ENCODE results near the gene ALDH1B1. TPM values are rescaled to one million over a fixed set of nuclear protein-coding genes. Genes with fewer than 3 reads are reported as not detected.
"Not testable (repeated sequence)": the region's sequence is repeated elsewhere in the genome, so short reads cannot be mapped to it uniquely, and the experiment has no call there.

Gene ALDH1B1
- total RNA-seq, 1 donor from 2014 or later = 18.4 TPM

GRCh38 chr9:38399191-38399590 is 6.7 kb downstream of the ALDH1B1 start:
- ATAC-seq; DNase-seq (ENCODE audit: missing footprints): not testable (repeated sequence)
- intact Hi-C loops (cut with DNase I) = loop anchor here (10.0 kb wide), 3 partner anchors 484 to 654 kb away; partner anchors contain the start of gene EXOSC3

GRCh38 chr9:38401994-38402393 is 9.5 kb downstream of the ALDH1B1 start:
- intact Hi-C loops (cut with DNase I) = no loop called here
- DNase-seq (ENCODE audit: missing footprints) (no peak), ATAC-seq (no peak)

- intact Hi-C loops (cut with DNase I) = no loop called here
- ATAC-seq = no peak
- no peak for DNase-seq (ENCODE audit: missing footprints)
These were observed 11.8 kb downstream of the ALDH1B1 start for GRCh38 chr9:38404314-38404713.

GRCh38 chr9:38405785-38406184 is 13.3 kb downstream of the ALDH1B1 start:
- ATAC-seq = no peak
- intact Hi-C loops (cut with DNase I) = no loop called here
- DNase-seq (ENCODE audit: missing footprints) = no peak

GRCh38 chr9:38406476-38407186 is 14.1 kb downstream of the ALDH1B1 start:
- ATAC-seq = no peak
- intact Hi-C loops (cut with DNase I) = no loop called here
- DNase-seq (ENCODE audit: missing footprints) = no peak

- DNase-seq (ENCODE audit: missing footprints) (no peak), ATAC-seq (no peak)
- intact Hi-C loops (cut with DNase I) = no loop called here
These were observed 16.2 kb downstream of the ALDH1B1 start for GRCh38 chr9:38408719-38409118.

- intact Hi-C loops (cut with DNase I) = no loop called here
- ATAC-seq (no peak), DNase-seq (ENCODE audit: missing footprints) (no peak)
These were observed 20.2 kb downstream of the ALDH1B1 start for GRCh38 chr9:38412751-38413150.

- intact Hi-C loops (cut with DNase I) = no loop called here
- DNase-seq (ENCODE audit: missing footprints) (no peak), ATAC-seq (no peak)
These were observed 20.8 kb downstream of the ALDH1B1 start for GRCh38 chr9:38413283-38413682.

GRCh38 chr9:38414040-38414723 is 21.7 kb downstream of the ALDH1B1 start:
- ATAC-seq (peak; percentile 13), DNase-seq (ENCODE audit: missing footprints) (peak; percentile 62)
- intact Hi-C loops (cut with DNase I) = no loop called here

- ATAC-seq (no peak), DNase-seq (ENCODE audit: missing footprints) (no peak)
These were observed 23.4 kb downstream of the ALDH1B1 start for GRCh38 chr9:38415856-38416255.

GRCh38 chr9:38416461-38416860 is 24.0 kb downstream of the ALDH1B1 start:
- ATAC-seq (no peak), DNase-seq (ENCODE audit: missing footprints) (no peak)
- intact Hi-C loops (cut with DNase I) = no loop called here

More at GRCh38 chr9:38415856-38416255, 23.4 kb downstream of the ALDH1B1 start:
- intact Hi-C loops (cut with DNase I) = no loop called here

- ATAC-seq (no peak), DNase-seq (ENCODE audit: missing footprints) (no peak)
- intact Hi-C loops (cut with DNase I) = no loop called here
These were observed 24.8 kb downstream of the ALDH1B1 start for GRCh38 chr9:38417003-38417945.

- no peak for DNase-seq (ENCODE audit: missing footprints)
- ATAC-seq = no peak
- intact Hi-C loops (cut with DNase I) = no loop called here
These were observed 25.9 kb downstream of the ALDH1B1 start for GRCh38 chr9:38418366-38418765.

- intact Hi-C loops (cut with DNase I) = no loop called here
- DNase-seq (ENCODE audit: missing footprints) = no peak
- ATAC-seq = no peak
These were observed 26.7 kb downstream of the ALDH1B1 start for GRCh38 chr9:38419181-38419580.

- ATAC-seq (no peak), DNase-seq (ENCODE audit: missing footprints) (no peak)
- intact Hi-C loops (cut with DNase I) = no loop called here
These were observed 29.2 kb downstream of the ALDH1B1 start for GRCh38 chr9:38421498-38422211.

- ATAC-seq (no peak), DNase-seq (ENCODE audit: missing footprints) (no peak)
- intact Hi-C loops (cut with DNase I) = no loop called here
These were observed 30.2 kb downstream of the ALDH1B1 start for GRCh38 chr9:38422555-38423260.

- no peak for DNase-seq (ENCODE audit: missing footprints)
- ATAC-seq = no peak
- intact Hi-C loops (cut with DNase I) = no loop called here
These were observed 30.9 kb downstream of the ALDH1B1 start for GRCh38 chr9:38423273-38423972.
